H9 (cell line): ENCODE data around the gene SLC1A5. TPM values are rescaled to one million over a fixed set of nuclear protein-coding genes. Genes with fewer than 3 reads are reported as not detected.

Source experiments
- DNase-seq: peaks from one replicate; pipeline ENCODE4 v3.0.0-alpha.2; 2017
- H2AFZ ChIP-seq: one replicate; pipeline ENCODE4 v1.6.1; 2013; ENCODE audit warnings: mild to moderate bottlenecking, low read length, control low read depth, moderate library complexity
- H2AK5ac ChIP-seq: 2 replicates; pipeline ENCODE4 v1.6.1; 2013; ENCODE audit warnings: low read length, control low read depth, mixed read lengths; ENCODE audit not compliant: insufficient read length
- H2BK120ac ChIP-seq: one replicate; pipeline ENCODE4 v1.6.1; 2013; ENCODE audit warnings: low read depth, mild to moderate bottlenecking, low read length, control low read depth, inconsistent platforms; ENCODE audit not compliant: poor library complexity, severe bottlenecking
- H2BK12ac ChIP-seq: 2 replicates; pipeline ENCODE4 v1.6.1; 2013; ENCODE audit warnings: low read length, control low read depth, mixed read lengths, low read depth; ENCODE audit not compliant: insufficient read length
- H2BK15ac ChIP-seq: 2 replicates; pipeline ENCODE4 v1.6.1; 2013; ENCODE audit warnings: low read depth, low read length, control low read depth
- H2BK20ac ChIP-seq: one replicate; pipeline ENCODE4 v1.6.1; 2013; ENCODE audit warnings: low read depth, mild to moderate bottlenecking, low read length, control low read depth, inconsistent platforms; ENCODE audit not compliant: poor library complexity, severe bottlenecking
- H2BK5ac ChIP-seq: 2 replicates; pipeline ENCODE4 v1.6.1; 2013; ENCODE audit warnings: low read length, control low read depth, mixed read lengths; ENCODE audit not compliant: insufficient read length
- H3K14ac ChIP-seq: 2 replicates; pipeline ENCODE4 v1.6.1; 2013; ENCODE audit warnings: low read length, control low read depth; ENCODE audit not compliant: insufficient read depth
- H3K18ac ChIP-seq: 2 replicates; pipeline ENCODE4 v1.6.1; 2013; ENCODE audit warnings: low read depth, mild to moderate bottlenecking, mixed read lengths, low read length, control low read depth; ENCODE audit not compliant: insufficient read length
- H3K23ac ChIP-seq: 2 replicates; pipeline ENCODE4 v1.6.1; 2013; ENCODE audit warnings: low read length, control low read depth, mixed read lengths, low read depth; ENCODE audit not compliant: insufficient read length
- H3K23me2 ChIP-seq: 2 replicates; pipeline ENCODE4 v1.6.1; 2013; ENCODE audit warnings: low read depth, mild to moderate bottlenecking, mixed read lengths, low read length, control low read depth; ENCODE audit not compliant: insufficient read length, poor library complexity, severe bottlenecking
- H3K27ac ChIP-seq: 2 replicates; pipeline ENCODE4 v1.5.1; 2013; ENCODE audit warnings: low read length, control low read depth, mixed read lengths, low read depth; ENCODE audit not compliant: insufficient read length
- H3K27me3 ChIP-seq: 2 replicates; pipeline ENCODE4 v1.6.1; 2013; ENCODE audit warnings: low read length, control low read depth, inconsistent platforms; ENCODE audit not compliant: insufficient read depth
- H3K4ac ChIP-seq: 2 replicates; pipeline ENCODE4 v1.6.1; 2013; ENCODE audit warnings: low read depth, mild to moderate bottlenecking, control low read depth, inconsistent platforms, low read length, moderate library complexity
- H3K4me1 ChIP-seq: 2 replicates; pipeline ENCODE4 v1.6.1; 2013; ENCODE audit warnings: low read length, control low read depth, inconsistent platforms; ENCODE audit not compliant: insufficient read depth
- H3K4me2 ChIP-seq: 2 replicates; pipeline ENCODE4 v1.6.1; 2013; ENCODE audit warnings: low read length, control low read depth, mixed read lengths; ENCODE audit not compliant: insufficient read length, insufficient read depth
- H3K56ac ChIP-seq: 2 replicates; pipeline ENCODE4 v1.6.1; 2013; ENCODE audit warnings: low read depth, mild to moderate bottlenecking, mixed read lengths, low read length, control low read depth; ENCODE audit not compliant: insufficient read length
- H3K79me1 ChIP-seq: 2 replicates; pipeline ENCODE4 v1.6.1; 2013; ENCODE audit warnings: low read depth, mild to moderate bottlenecking, moderate library complexity, low read length, control low read depth, inconsistent platforms; ENCODE audit not compliant: insufficient read depth, poor library complexity, severe bottlenecking
- H3K79me2 ChIP-seq: 2 replicates; pipeline ENCODE4 v1.6.1; 2013; ENCODE audit warnings: low read length, control low read depth, inconsistent platforms; ENCODE audit not compliant: insufficient read depth
- H3K9ac ChIP-seq: 2 replicates; pipeline ENCODE4 v1.6.1; 2013; ENCODE audit warnings: low read length, control low read depth, mixed read lengths; ENCODE audit not compliant: insufficient read length; ENCODE audit errors: extremely low read depth
- H3K9me3 ChIP-seq: one replicate; pipeline ENCODE4 v1.6.1; 2013; ENCODE audit warnings: low read depth, low read length, inconsistent platforms; ENCODE audit not compliant: control insufficient read depth
- H3T11ph ChIP-seq: one replicate; pipeline ENCODE4 v1.6.1; 2013; ENCODE audit warnings: mild to moderate bottlenecking, low read length, control low read depth, inconsistent platforms
- H4K20me1 ChIP-seq: one replicate; pipeline ENCODE4 v1.6.1; 2013; ENCODE audit not compliant: control insufficient read depth, insufficient read length, insufficient read depth
- H4K5ac ChIP-seq: 2 replicates; pipeline ENCODE4 v1.6.1; 2013; ENCODE audit warnings: low read depth, mild to moderate bottlenecking, mixed read lengths, low read length, control low read depth; ENCODE audit not compliant: insufficient read length
- H4K8ac ChIP-seq: replicated peaks from 2 replicates; pipeline ENCODE4 v1.6.1; 2013; ENCODE audit warnings: low read length, control low read depth, mixed read lengths, low read depth; ENCODE audit not compliant: insufficient read length
- H4K91ac ChIP-seq: 2 replicates; pipeline ENCODE4 v1.6.1; 2013; ENCODE audit warnings: low read depth, mild to moderate bottlenecking, moderate library complexity, mixed read lengths, low read length, control low read depth; ENCODE audit not compliant: insufficient read length
- H3K27ac Mint-ChIP-seq, 3 experiments: 2 replicates in 2 of 3; 3 replicates in 1 of 3; pipeline ENCODE4 v1.8.0; 2020 to 2021; ENCODE audit warnings: mixed read lengths in 3 of 3, mild to moderate bottlenecking in 1 of 3, moderate library complexity in 1 of 3
- H3K27me3 Mint-ChIP-seq: 2 replicates; pipeline ENCODE4 v1.8.0; 2021; ENCODE audit warnings: low read depth, mild to moderate bottlenecking, moderate library complexity, mixed read lengths
- H3K36me3 Mint-ChIP-seq, 3 experiments: 2 replicates in 2 of 3; 3 replicates in 1 of 3; pipeline ENCODE4 v1.8.0; 2020 to 2021; ENCODE audit warnings: low read depth in 3 of 3, mixed read lengths in 3 of 3; ENCODE audit not compliant: insufficient read depth in 1 of 3
- H3K4me1 Mint-ChIP-seq, 2 experiments: 2 replicates each; pipeline ENCODE4 v1.8.0; 2020; ENCODE audit warnings: mixed read lengths in 2 of 2
- H3K4me3 Mint-ChIP-seq, 2 experiments: 2 replicates in 1 of 2; 3 replicates in 1 of 2; pipeline ENCODE4 v1.8.0; 2020 to 2021; ENCODE audit warnings: mild to moderate bottlenecking in 2 of 2, mixed read lengths in 2 of 2, moderate library complexity in 1 of 2
- H3K9me3 Mint-ChIP-seq, 2 experiments: 2 replicates in 1 of 2; 3 replicates in 1 of 2; pipeline ENCODE4 v1.8.0; 2020; ENCODE audit warnings: mild to moderate bottlenecking in 2 of 2, mixed read lengths in 2 of 2, moderate library complexity in 1 of 2
- WGBS: extraction: QIAGEN DNeasy Blood & Tissue Kit; methylation state at CpG from one replicate; pipeline ENCODE4 v1.1.7; 2013; ENCODE audit warnings: missing lambda C conversion rate, low lambda C conversion rate, mixed read lengths; ENCODE audit not compliant: insufficient read length; ENCODE audit errors: extremely low coverage; 5-methylcytosine and 5-hydroxymethylcytosine counted together
- total RNA-seq: library from RNA; stranded (reverse); gene quantifications from 2 replicates; pipeline ENCODE4 v1.2.1, GENCODE V29; 2021
- TF ChIP-seq, protein P1 (sequence below): fragments of 200-600 bp; sonication (generic); conservative IDR thresholded peaks from 3 replicates; pipeline ENCODE4 v1.8.0; 2021; ENCODE audit warnings: antibody characterized with exemption, mild to moderate bottlenecking

SLC1A5 gene
- total RNA-seq, 1 experiment from 2014 or later = 258 TPM

DNA sequence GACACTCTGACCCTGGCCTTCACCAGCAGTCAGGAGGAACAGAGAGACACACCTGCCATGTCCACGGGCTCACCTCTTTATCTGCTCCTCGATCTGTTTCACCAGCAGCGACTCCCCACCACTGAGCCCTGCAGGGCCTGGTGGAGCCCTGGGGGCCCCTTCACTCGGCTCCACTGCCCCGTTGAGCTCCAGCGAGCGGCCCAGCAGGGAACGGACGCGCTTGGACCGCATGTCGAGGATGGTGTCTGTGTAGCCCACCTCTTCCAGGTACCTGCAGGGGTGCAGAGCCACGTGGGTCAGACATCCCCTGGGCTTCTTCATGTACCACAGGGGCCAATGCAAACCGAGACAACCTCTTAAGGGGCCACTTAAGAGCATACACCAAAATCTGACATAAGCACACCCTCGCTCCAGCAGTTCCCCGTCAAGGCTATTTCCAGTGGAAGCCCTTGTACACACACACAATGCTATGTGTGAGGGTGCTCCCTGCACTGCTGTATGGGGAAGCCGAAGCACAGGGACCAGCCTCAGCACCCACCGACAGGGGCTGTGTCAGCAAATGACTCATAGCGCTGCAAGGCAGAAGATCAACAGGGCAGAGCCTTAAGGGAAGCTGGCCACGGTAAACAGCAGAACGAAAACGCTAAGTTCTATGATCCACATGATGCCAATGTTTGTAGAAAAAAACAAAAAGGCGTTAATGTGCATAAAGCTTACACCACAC is 55.3 kb downstream of the SLC1A5 start:
- no peaks in the 10 kb centered on the region for H3K27me3 ChIP-seq
- H4K91ac ChIP-seq = no peak overlapping the region
- H3K14ac ChIP-seq = no peak overlapping the region
- TF ChIP-seq, protein P1, sequence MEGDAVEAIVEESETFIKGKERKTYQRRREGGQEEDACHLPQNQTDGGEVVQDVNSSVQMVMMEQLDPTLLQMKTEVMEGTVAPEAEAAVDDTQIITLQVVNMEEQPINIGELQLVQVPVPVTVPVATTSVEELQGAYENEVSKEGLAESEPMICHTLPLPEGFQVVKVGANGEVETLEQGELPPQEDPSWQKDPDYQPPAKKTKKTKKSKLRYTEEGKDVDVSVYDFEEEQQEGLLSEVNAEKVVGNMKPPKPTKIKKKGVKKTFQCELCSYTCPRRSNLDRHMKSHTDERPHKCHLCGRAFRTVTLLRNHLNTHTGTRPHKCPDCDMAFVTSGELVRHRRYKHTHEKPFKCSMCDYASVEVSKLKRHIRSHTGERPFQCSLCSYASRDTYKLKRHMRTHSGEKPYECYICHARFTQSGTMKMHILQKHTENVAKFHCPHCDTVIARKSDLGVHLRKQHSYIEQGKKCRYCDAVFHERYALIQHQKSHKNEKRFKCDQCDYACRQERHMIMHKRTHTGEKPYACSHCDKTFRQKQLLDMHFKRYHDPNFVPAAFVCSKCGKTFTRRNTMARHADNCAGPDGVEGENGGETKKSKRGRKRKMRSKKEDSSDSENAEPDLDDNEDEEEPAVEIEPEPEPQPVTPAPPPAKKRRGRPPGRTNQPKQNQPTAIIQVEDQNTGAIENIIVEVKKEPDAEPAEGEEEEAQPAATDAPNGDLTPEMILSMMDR = no peak
- no peak overlapping the region for H2BK5ac ChIP-seq
- peaks cover 48 to 87% (median 84%) of the 10 kb centered on the region in 3 experiments; a peak in 6 of 7 replicates for H3K36me3 Mint-ChIP-seq
- no peak overlapping the region for H3K4ac ChIP-seq
- WGBS = no CpG with 5 or more reads among the region's 23 CpGs
- H2BK15ac ChIP-seq = no peak overlapping the region
- no peak overlapping the region for H2BK120ac ChIP-seq
- no peak overlapping the region for H4K8ac ChIP-seq
- no peaks in the 10 kb centered on the region; the same call in 1 of the 2 replicates for H3K79me2 ChIP-seq
- no peaks in the 10 kb centered on the region for H3K4me1 ChIP-seq
- no peak for DNase-seq
- H2AFZ ChIP-seq = no peak overlapping the region
- H3T11ph ChIP-seq = no peak overlapping the region
- no peak overlapping the region for H2BK20ac ChIP-seq
- no peak overlapping the region for H3K9ac ChIP-seq
- no peaks in the 10 kb centered on the region for H3K9me3 Mint-ChIP-seq
- H3K23me2 ChIP-seq = no peaks in the 10 kb centered on the region
- H3K18ac ChIP-seq = no peak overlapping the region
- H3K4me3 Mint-ChIP-seq = no peak overlapping the region
- no peaks in the 10 kb centered on the region for H3K9me3 ChIP-seq
- H3K27me3 Mint-ChIP-seq = no peaks in the 10 kb centered on the region; the same call in 1 of the 2 replicates
- H3K56ac ChIP-seq = no peak overlapping the region
- no peak overlapping the region for H3K27ac ChIP-seq
- peaks cover 6% of the 10 kb centered on the region in 2 experiments; a peak in 2 of 4 replicates for H3K4me1 Mint-ChIP-seq
- peaks cover 4% of the 10 kb centered on the region for H4K20me1 ChIP-seq
- H2AK5ac ChIP-seq = no peak overlapping the region
- no peak overlapping the region for H4K5ac ChIP-seq
- H3K4me2 ChIP-seq = no peak overlapping the region
- no peak overlapping the region for H3K23ac ChIP-seq
- H3K79me1 ChIP-seq = no peaks in the 10 kb centered on the region
- 0 out of 7 replicates have a peak overlapping the region, but pooled peaks of 1 of the 3 experiments have one; percentile 49 for H3K27ac Mint-ChIP-seq
- H2BK12ac ChIP-seq = no peak overlapping the region
